Psoas muscle (tissue), 8 donors: ENCODE data around the gene CCNF. TPM values are rescaled to one million over a fixed set of nuclear protein-coding genes. Genes with fewer than 3 reads are reported as not detected.

ENCODE experiments used
- ATAC-seq, 4 donors: fragments of 200-7000 bp; cut with Tn5 transposase; one replicate each; pipeline ENCODE4 v1.9.1; 2020; ENCODE audit warnings: moderate library complexity in 3 of 4, mild to moderate bottlenecking in 2 of 4
- DNase-seq, 2 donors: peaks; one replicate each; pipeline ENCODE4 v3.0.0-alpha.2; 2020
- H3K27ac ChIP-seq: fragments of 200-600 bp; one replicate; pipeline ENCODE4 v1.8.0; 2022
- H3K27me3 ChIP-seq, 3 donors: fragments of 200-600 bp in 1 of 3; one replicate each; pipeline versions ENCODE4 v1.6.1 to v1.8.0; 2013 to 2022; ENCODE audit warnings: low read length in 2 of 3, mild to moderate bottlenecking in 2 of 3, moderate library complexity in 1 of 3; ENCODE audit not compliant: insufficient read depth in 3 of 3
- H3K36me3 ChIP-seq, 2 donors: fragments of 200-600 bp in 1 of 2; one replicate each; pipeline versions ENCODE4 v1.6.1 to v1.8.0; 2013 to 2022; ENCODE audit warnings: low read depth in 1 of 2, mild to moderate bottlenecking in 1 of 2, moderate library complexity in 1 of 2; ENCODE audit not compliant: insufficient read depth in 1 of 2
- H3K4me1 ChIP-seq: fragments of 200-600 bp; one replicate; pipeline ENCODE4 v1.8.0; 2022
- H3K4me3 ChIP-seq: fragments of 200-600 bp; one replicate; pipeline ENCODE4 v1.8.0; 2022; ENCODE audit warnings: mild to moderate bottlenecking
- H3K9me3 ChIP-seq: fragments of 200-600 bp; one replicate; pipeline ENCODE4 v1.8.0; 2022
- CTCF ChIP-seq: fragments of 200-600 bp; IDR thresholded peaks from one replicate; pipeline ENCODE4 v1.8.0; 2022; ENCODE audit warnings: antibody characterized with exemption
- WGBS, 3 donors: extraction: QIAGEN DNeasy Blood & Tissue Kit; methylation state at CpG; one replicate each; pipeline versions ENCODE4 v1.1.6 to v1.1.7; 2013; 5-methylcytosine and 5-hydroxymethylcytosine counted together
- intact Hi-C, 2 donors: fragments of 100-400 bp; cut with DNase I; formaldehyde crosslinking; loops; one replicate each; pipeline versions ENCODE4 v1.11.0 to v1.14.2; 2022
- polyA plus RNA-seq, 3 donors: library from polyadenylated mRNA; stranded (reverse); fragments of 200-250 nt; gene quantifications; one replicate each; pipeline ENCODE4 v1.2.3, GENCODE V29; 2013
- total RNA-seq, 4 donors: library from RNA; stranded (reverse); fragmentation: NEBNext Ultra II Directional in 2 of 4; extraction: Animal tissue kit (Norgen Biotek cat#: 25700) in 2 of 4; gene quantifications; one replicate each; pipeline versions ENCODE4 v1.2.1 to v1.2.4, GENCODE V29; 2021 to 2023
- donor health status: healthy with polysubstance abuse.
- donor health status: DM: no; HTN: no; CAD: no; lungs with moderate emphysema.
- donor health status: Bipolar disorder and iron deficiency.
- donor health status: healthy.
- donor health status: DM: yes; HTN: yes; CAD: no.
- donor health status: DM: no; HTN: no; CAD: no.
- donor health status: DM: no; HTN: no; CAD: no.
- donor health status: DM: yes; HTN: yes; CAD: no.

CCNF gene
- total and polyA plus RNA-seq, 7 donors = 1.1 to 2.3 (median 1.7) TPM

- 92 to 95% (median 93%) methylated on average over 16 of the region's 16 CpGs for WGBS, 3 donors
- H3K4me1 ChIP-seq = peaks cover 11% of the 10 kb centered on the region
- TF ChIP-seq CTCF = no peak
- intact Hi-C loops = loop anchor here in 1 of 2 donors (5.0 kb wide), 1 partner anchor 332 kb away; the partner anchor contains the start of gene TRAF7
- ATAC-seq (no peak), DNase-seq (no peak)
- no peaks in the 10 kb centered on the region for H3K9me3 ChIP-seq
- H3K36me3 ChIP-seq = no peaks in the 10 kb centered on the region
- no peak overlapping the region for H3K27ac ChIP-seq
- no peaks in the 10 kb centered on the region for H3K27me3 ChIP-seq
- H3K4me3 ChIP-seq = no peak overlapping the region
Measured at GRCh38 chr16:2489581-2489980, 60.3 kb downstream of the CCNF start.

GRCh38 chr16:2490190-2491105, 61.2 kb downstream of the CCNF start:
- TF ChIP-seq CTCF = no peak
- DNase-seq = no peak
- intact Hi-C loops = no loop called here
- Histone ChIP-seq H3K36me3 (no peaks in the 10 kb centered on the region), H3K27me3 (no peaks in the 10 kb centered on the region), H3K4me3 (no peak overlapping the region), H3K9me3 (no peaks in the 10 kb centered on the region), H3K4me1 (peaks cover 9% of the 10 kb centered on the region), H3K27ac (no peak overlapping the region)
- 84 to 86% (median 86%) methylated on average over 23 of the region's 23 CpGs for WGBS, 3 donors
- ATAC-seq = no peak

GRCh38 chr16:2492292-2492691, 63.0 kb downstream of the CCNF start:
- peaks cover 0 to 7% of the 10 kb centered on the region in 2 donors for H3K36me3 ChIP-seq
- intact Hi-C loops = no loop called here
- no peak for DNase-seq
- H3K4me1 ChIP-seq = peaks cover 5% of the 10 kb centered on the region
- H3K4me3 ChIP-seq = no peak overlapping the region
- no peak for TF ChIP-seq CTCF
- no peaks in the 10 kb centered on the region for H3K27me3 ChIP-seq
- no peak for ATAC-seq
- 89 to 91% (median 91%) methylated on average over 13 of the region's 13 CpGs for WGBS, 3 donors
- no peak overlapping the region for H3K27ac ChIP-seq
- H3K9me3 ChIP-seq = no peaks in the 10 kb centered on the region

GRCh38 chr16:2493605-2494004, 64.4 kb downstream of the CCNF start:
- WGBS, 3 donors = 79 to 96% (median 82%) methylated on average over 6 of the region's 6 CpGs
- Histone ChIP-seq H3K27ac (no peak overlapping the region), H3K27me3 (no peaks in the 10 kb centered on the region), H3K9me3 (no peaks in the 10 kb centered on the region), H3K4me3 (no peak overlapping the region), H3K4me1 (peaks cover 17% of the 10 kb centered on the region), H3K36me3 (peaks cover 0 to 7% of the 10 kb centered on the region in 2 donors)
- DNase-seq (no peak), ATAC-seq (no peak)
- intact Hi-C loops = no loop called here
- TF ChIP-seq CTCF = no peak
